Measurements from ENCODE around the gene ARHGAP32. TPM values are rescaled to one million over a fixed set of nuclear protein-coding genes. Genes with fewer than 3 reads are reported as not detected.

ARHGAP32 gene
- total RNA-seq, 2 experiments from 2014 or later = 2.1 TPM

GRCh38 chr11:129119036-129119435 lies 73.1 kb downstream of the ARHGAP32 start:
- CTCF ChIA-PET = interaction anchor here (1.0 kb wide), 1 partner anchor 213 kb away, joined by 4 read pairs; no protein-coding TSS in a partner anchor

DNA sequence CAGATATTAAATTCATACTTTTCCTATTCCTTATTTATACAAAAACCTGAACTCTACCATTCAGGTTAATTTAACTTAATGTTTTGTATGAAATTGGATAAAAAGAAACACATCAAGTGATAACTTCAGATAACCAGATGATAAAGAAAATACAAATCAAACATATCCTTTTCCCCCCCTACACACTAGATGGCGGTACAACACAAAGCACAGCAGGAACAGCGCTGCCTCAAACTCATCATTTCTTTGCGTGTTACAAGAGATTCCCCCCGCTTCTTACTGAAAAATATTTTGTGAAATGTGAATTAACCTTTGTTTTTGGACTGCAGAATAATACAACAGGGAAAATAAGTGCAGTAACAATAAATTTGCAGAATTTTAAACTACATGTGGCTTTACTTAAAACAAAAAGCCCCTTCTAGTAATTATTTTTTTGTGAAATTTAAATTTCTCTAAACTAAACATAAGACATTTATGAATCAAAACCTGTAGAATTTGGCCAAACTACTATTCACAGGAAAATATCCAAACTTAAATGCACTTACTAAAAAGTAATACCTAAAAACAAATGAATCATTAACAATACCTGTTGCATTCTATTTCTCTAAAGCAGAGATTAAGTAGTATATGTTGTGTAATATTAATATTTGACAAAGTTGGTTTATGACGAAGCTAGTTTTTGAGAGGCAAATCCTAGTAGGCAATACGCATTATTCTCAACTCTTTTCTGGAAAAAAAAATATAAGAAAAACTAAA lies 74.4 kb downstream of the ARHGAP32 start:
- CTCF ChIA-PET = interaction anchor here (1.0 kb wide), 1 partner anchor 214 kb away, joined by 4 read pairs; no protein-coding TSS in a partner anchor
- POLR2A ChIA-PET = no interaction called here

More at GRCh38 chr11:129119036-129119435, 73.1 kb downstream of the ARHGAP32 start:
- POLR2A ChIA-PET = no interaction called here

GRCh38 chr11:129115652-129116586 lies 76.2 kb downstream of the ARHGAP32 start:
- POLR2A ChIA-PET = no interaction called here
- CTCF ChIA-PET = no interaction called here

DNA sequence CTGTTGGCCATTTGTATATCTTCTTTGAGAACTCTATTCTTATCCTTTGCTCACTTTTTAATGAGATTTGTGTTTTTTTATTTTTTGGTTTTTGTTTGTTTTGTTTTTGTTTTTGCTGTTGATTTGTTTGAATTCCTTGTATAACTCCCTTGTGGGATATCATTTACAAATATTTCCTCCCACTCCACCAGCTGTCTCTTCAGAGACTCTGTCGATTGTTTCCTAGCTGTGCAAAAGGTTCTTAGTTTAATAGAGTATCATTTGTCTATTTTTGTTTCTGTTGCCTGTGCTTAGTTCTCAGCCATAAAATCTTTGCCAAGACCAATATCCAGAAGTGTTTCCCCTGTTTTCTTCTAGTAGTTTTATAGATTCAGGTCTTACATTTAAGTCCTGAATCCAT lies 82.4 kb downstream of the ARHGAP32 start:
- POLR2A ChIA-PET = no interaction called here
- CTCF ChIA-PET = no interaction called here

DNA sequence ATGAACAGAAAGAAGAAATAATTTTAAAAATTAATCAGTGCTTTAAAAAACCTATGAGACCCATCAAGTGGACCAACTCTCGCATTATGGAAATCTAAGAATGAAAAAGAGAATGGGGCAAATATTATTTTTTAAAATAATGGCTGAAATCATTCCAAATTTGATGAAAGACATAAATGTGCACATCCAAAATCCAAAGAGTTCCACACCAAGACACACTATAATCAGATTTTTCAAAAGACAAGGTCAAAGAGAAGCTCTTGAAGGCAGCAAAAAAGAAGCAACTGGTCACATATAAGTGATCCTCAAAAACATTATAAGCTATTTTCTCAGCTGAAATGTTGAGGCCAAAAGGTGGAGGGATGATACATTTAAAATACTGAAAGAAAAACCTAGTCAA lies 85.3 kb downstream of the ARHGAP32 start:
- ChIA-PET POLR2A (no interaction called here), CTCF (no interaction called here)

DNA sequence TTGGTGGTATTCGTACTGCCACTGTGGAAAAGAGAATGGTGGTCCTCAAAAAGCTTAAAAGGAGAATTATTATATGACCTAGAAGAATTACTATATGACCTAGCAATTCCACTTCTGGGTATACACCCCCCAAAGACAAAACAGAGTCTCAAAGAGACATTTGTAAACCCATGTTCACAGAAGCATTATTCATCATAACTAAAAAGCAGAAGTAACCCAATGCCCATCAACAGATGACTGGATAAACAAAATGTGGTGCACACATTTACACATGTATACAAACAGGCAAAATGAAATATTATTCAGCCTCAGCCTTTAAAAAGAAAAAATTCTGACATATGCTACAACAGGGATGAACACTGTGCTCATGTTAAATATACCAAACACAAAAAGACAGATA lies 89.4 kb downstream of the ARHGAP32 start:
- ChIA-PET CTCF (no interaction called here), POLR2A (no interaction called here)

DNA sequence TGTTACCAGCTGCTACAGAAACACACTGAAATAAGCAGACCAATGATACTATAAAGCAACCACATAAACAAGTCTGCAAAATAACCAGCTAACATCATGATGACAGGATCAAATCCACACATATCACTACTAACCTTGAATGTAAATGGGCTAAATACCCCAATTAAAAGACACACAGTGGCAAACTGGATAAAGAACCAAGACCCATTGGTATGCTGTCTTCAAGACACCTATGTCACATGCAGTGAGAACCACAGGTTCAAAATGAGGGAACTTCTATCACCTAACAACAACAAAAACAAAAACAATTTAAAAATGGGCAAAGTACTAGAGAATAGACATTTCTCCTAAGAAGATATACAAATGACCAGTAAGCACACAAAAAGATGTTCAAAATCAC lies 89.9 kb downstream of the ARHGAP32 start:
- CTCF ChIA-PET = no interaction called here
- POLR2A ChIA-PET = no interaction called here

GRCh38 chr11:129093283-129093682 lies 98.8 kb downstream of the ARHGAP32 start:
- ChIA-PET CTCF (no interaction called here), POLR2A (no interaction called here)

DNA sequence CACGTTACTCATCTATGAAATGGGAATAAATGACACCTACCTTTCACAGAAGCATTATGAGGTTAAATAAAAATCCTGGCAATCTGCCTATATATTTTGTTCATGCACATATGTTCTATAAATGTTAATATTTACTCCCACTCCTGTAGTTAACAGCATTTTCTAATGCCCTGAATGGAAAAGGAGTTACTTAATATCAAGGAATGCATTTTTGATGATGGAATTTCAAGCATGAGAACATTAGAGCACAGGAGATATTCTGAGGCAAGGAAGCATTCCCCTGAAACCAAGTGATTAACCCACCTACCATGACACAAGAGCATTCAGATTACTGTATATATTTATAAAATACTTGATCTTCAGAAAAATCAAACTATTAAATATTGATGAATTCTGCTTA lies 102.1 kb downstream of the ARHGAP32 start:
- POLR2A ChIA-PET = no interaction called here

GRCh38 chr11:129089279-129089678 lies 102.8 kb downstream of the ARHGAP32 start:
- ChIA-PET CTCF (no interaction called here), POLR2A (no interaction called here)

More for the DNA sequence above, 102.1 kb downstream of the ARHGAP32 start:
- CTCF ChIA-PET = no interaction called here

DNA sequence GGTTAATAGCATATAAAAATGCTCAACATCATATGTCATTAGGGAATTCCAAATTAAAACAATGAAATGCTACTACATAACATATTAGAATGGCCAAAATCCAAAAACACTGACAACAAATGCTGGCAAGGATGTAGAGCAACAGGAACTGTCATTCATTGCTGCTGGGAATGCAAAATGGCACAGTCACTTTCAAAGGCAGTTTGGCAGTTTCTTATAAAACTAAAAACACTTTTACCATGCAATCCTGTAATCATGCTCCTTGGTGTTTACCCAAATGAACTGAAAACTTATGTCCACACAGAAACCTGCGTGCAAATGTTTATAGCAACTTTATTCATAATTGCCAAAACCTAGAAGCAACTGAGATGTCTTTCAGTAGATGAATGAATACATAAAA lies 105.1 kb downstream of the ARHGAP32 start:
- CTCF ChIA-PET = no interaction called here
- POLR2A ChIA-PET = no interaction called here

DNA sequence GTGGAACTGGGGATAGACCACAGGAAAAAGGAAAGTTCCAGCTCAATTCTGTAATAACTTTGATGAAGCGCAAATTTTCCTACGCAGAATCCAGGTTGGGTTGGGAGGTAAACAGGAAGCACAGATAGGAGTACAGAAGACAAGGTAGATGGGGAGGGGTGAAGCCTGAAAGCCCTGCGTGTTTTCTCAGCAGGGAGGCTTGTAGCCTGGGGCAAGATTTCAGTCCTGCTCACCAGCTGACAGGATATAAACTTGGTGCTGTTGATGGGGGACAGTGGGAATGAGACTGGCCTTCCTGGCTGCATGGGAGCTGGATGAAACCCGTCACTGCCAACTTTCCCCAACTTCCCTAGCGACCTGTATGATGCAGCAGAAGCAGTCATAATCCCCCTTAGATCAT lies 114.9 kb downstream of the ARHGAP32 start:
- POLR2A ChIA-PET = no interaction called here
- CTCF ChIA-PET = no interaction called here

DNA sequence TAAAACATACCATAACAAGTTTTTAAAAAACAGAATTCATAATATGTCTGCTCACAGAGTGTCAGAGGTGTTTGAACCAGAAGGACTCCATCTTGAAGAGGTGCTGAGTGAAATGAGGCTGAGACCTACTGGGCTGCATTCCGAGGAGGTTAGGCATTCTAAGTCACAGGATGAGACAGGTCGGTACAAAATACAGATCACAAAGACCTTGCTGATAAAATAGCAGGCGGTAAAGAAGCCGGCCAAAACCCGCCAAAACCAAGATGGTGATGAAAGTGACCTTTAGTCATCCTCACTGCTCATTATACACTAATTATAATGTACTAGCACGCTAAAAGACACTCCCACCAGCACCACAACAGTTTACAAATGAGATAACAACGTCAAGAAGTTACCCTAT lies 116.4 kb downstream of the ARHGAP32 start:
- ChIA-PET POLR2A (no interaction called here), CTCF (no interaction called here)

GRCh38 chr11:129067454-129067853 lies 124.7 kb downstream of the ARHGAP32 start:
- ChIA-PET POLR2A (no interaction called here), CTCF (no interaction called here)

GRCh38 chr11:129066229-129066628 lies 125.9 kb downstream of the ARHGAP32 start:
- ChIA-PET CTCF (no interaction called here), POLR2A (no interaction called here)

DNA sequence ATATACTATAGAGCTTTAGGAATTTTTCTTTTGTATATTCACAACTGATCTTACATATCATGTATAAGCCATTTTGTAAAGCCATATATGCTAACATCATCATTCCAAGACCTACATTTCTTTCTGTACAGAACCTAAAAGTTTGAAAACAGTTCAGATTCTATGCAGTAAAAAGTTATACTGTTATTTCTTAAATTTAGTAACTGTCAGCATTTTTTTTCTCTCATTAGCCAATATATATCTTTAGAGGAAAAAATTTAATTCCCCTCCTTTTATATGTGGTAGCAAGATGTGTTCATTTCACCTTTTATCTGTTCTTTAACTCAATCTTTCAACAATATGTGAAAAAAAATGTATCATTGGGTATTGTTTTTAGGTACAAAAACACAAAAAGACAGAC lies 129.0 kb downstream of the ARHGAP32 start:
- ChIA-PET CTCF (no interaction called here), POLR2A (no interaction called here)

GRCh38 chr11:129061492-129062230 lies 130.5 kb downstream of the ARHGAP32 start:
- POLR2A ChIA-PET = no interaction called here
- CTCF ChIA-PET = no interaction called here

GRCh38 chr11:129056916-129057315 lies 135.2 kb downstream of the ARHGAP32 start:
- ChIA-PET POLR2A (no interaction called here), CTCF (interaction anchor here (0.5 kb wide), 1 partner anchor 100 kb away, joined by 4 read pairs; no protein-coding TSS in a partner anchor)

- POLR2A ChIA-PET = no interaction called here
- CTCF ChIA-PET = no interaction called here
Measured at GRCh38 chr11:129055196-129055595, 136.9 kb downstream of the ARHGAP32 start.

DNA sequence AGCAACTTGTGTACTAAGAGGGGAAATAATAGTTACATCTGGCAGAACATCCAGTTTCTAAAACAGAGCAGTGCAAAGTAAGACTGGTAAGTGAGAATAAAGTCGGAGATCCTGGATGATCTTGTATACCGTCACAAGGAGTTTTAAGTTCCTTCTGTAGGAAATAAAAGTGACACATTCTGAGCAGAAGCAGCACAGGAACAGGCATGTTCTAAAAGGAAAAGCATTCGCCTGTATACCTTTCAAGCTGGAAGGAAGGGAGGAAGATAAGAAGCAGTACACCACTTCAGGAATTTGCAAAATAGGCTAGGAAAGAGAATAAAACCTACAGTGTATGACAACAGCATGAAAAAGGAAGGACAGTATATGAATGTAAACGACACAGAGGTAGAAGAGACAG lies 143.2 kb downstream of the ARHGAP32 start:
- ChIA-PET POLR2A (no interaction called here), CTCF (no interaction called here)

DNA sequence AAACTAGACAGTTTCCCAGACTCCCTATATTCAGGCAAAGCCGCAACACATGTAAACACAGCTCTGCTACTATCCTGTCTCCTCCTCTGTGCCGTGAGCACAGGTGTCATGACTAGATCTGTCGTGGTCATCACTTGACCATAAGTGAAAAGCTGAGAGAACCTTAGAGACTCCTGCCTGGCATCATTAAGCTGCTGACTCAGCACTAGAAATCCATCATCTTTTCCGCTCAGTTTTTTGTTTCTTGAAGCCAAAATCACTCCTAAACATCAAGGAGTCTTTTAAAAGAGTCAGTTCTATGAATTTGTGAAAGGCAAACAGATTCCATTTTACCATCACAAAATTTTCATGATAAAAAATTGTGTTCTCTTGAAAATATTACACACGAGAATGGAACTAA lies 147.0 kb downstream of the ARHGAP32 start:
- ChIA-PET POLR2A (no interaction called here), CTCF (no interaction called here)

Data from activated CD8-positive, alpha-beta memory T cell treated with anti-CD3 and anti-CD28 coated beads for 36 hours (primary cell).